ENCODE results near the gene CRX.
A peak's percentile ranks its signal among the peaks of the same experiment; 100 is the strongest.
"Not testable (repeated sequence)": the region's sequence is repeated elsewhere in the genome, so short reads cannot be mapped to it uniquely, and the experiment has no call there.

CRX gene

GRCh38 chr19:47854459-47854858 lies 32.7 kb downstream of the CRX start:
- Histone ChIP-seq H3K9ac (ENCODE audit: low read length) (no peak overlapping the region), H2AK5ac (ENCODE audit: low read length) (no peak overlapping the region), H3K27ac (ENCODE audit: low read depth, low read length) (no peak overlapping the region), H2BK15ac (replicated peaks; ENCODE audit: low read depth) (no peak overlapping the region), H4K8ac (ENCODE audit: low read depth, low read length) (no peak overlapping the region), H3K18ac (ENCODE audit: low read length) (no peak overlapping the region), H3K56ac (ENCODE audit: low read length) (no peak overlapping the region), H4K5ac (ENCODE audit: low read length) (no peak overlapping the region), H2BK120ac (ENCODE audit: low read depth, low read length) (no peak overlapping the region), H3K23ac (ENCODE audit: low read length) (no peak overlapping the region), H3K79me2 (ENCODE audit: control insufficient read depth, insufficient read depth, low read length) (no peaks in the 10 kb centered on the region), H3K79me1 (ENCODE audit: low read length) (no peaks in the 10 kb centered on the region), H3K27me3 (ENCODE audit: insufficient read depth, low read length, poor library complexity) (no peaks in the 10 kb centered on the region), H3K4me2 (ENCODE audit: low read length) (no peak overlapping the region), H3K4ac (ENCODE audit: low read depth, low read length) (no peak overlapping the region), H2BK5ac (ENCODE audit: low read length) (no peak overlapping the region), H3K4me1 (ENCODE audit: control insufficient read depth, low read depth, low read length) (no peaks in the 10 kb centered on the region), H3K36me3 (ENCODE audit: control insufficient read depth, insufficient read depth, low read length) (no peaks in the 10 kb centered on the region), H3K4me3 (ENCODE audit: low read length) (no peak overlapping the region)
- no peak for DNase-seq
- WGBS (ENCODE audit: extremely low coverage, insufficient coverage, low lambda C conversion rate) = no CpG with 5 or more reads among the region's 4 CpGs

GRCh38 chr19:47858231-47858630 lies 36.5 kb downstream of the CRX start:
- not testable (repeated sequence) for H4K5ac ChIP-seq (ENCODE audit: low read length); H3K4me1 ChIP-seq (ENCODE audit: control insufficient read depth, low read depth, low read length); H3K18ac ChIP-seq (ENCODE audit: low read length); H3K4ac ChIP-seq (ENCODE audit: low read depth, low read length); H2BK5ac ChIP-seq (ENCODE audit: low read length); H3K56ac ChIP-seq (ENCODE audit: low read length); H3K23ac ChIP-seq (ENCODE audit: low read length); H3K27ac ChIP-seq (ENCODE audit: low read depth, low read length); H3K4me2 ChIP-seq (ENCODE audit: low read length); H3K79me2 ChIP-seq (ENCODE audit: control insufficient read depth, insufficient read depth, low read length); H3K79me1 ChIP-seq (ENCODE audit: low read length); H2AK5ac ChIP-seq (ENCODE audit: low read length); H3K9ac ChIP-seq (ENCODE audit: low read length); H3K4me3 ChIP-seq (ENCODE audit: low read length); H2BK15ac ChIP-seq (replicated peaks; ENCODE audit: low read depth); H2BK120ac ChIP-seq (ENCODE audit: low read depth, low read length); H4K8ac ChIP-seq (ENCODE audit: low read depth, low read length); H3K27me3 ChIP-seq (ENCODE audit: insufficient read depth, low read length, poor library complexity); H3K36me3 ChIP-seq (ENCODE audit: control insufficient read depth, insufficient read depth, low read length)
- no CpG with 5 or more reads among the region's 9 CpGs for WGBS (ENCODE audit: extremely low coverage, insufficient coverage, low lambda C conversion rate)
- DNase-seq = peak; percentile 31

- H2BK15ac ChIP-seq (replicated peaks; ENCODE audit: low read depth); H3K4me3 ChIP-seq (ENCODE audit: low read length); H3K36me3 ChIP-seq (ENCODE audit: control insufficient read depth, insufficient read depth, low read length); H3K79me1 ChIP-seq (ENCODE audit: low read length); H3K79me2 ChIP-seq (ENCODE audit: control insufficient read depth, insufficient read depth, low read length); H4K8ac ChIP-seq (ENCODE audit: low read depth, low read length); H3K4ac ChIP-seq (ENCODE audit: low read depth, low read length); H3K18ac ChIP-seq (ENCODE audit: low read length); H2AK5ac ChIP-seq (ENCODE audit: low read length); H2BK5ac ChIP-seq (ENCODE audit: low read length); H4K5ac ChIP-seq (ENCODE audit: low read length); H3K4me2 ChIP-seq (ENCODE audit: low read length); H2BK120ac ChIP-seq (ENCODE audit: low read depth, low read length); H3K56ac ChIP-seq (ENCODE audit: low read length); H3K27ac ChIP-seq (ENCODE audit: low read depth, low read length); H3K9ac ChIP-seq (ENCODE audit: low read length); H3K4me1 ChIP-seq (ENCODE audit: control insufficient read depth, low read depth, low read length); H3K23ac ChIP-seq (ENCODE audit: low read length); H3K27me3 ChIP-seq (ENCODE audit: insufficient read depth, low read length, poor library complexity); DNase-seq: not testable (repeated sequence)
- no CpG with 5 or more reads among the region's 9 CpGs for WGBS (ENCODE audit: extremely low coverage, insufficient coverage, low lambda C conversion rate)
Observed at GRCh38 chr19:47858646-47859285, 37.0 kb downstream of the CRX start, which contains the start of gene TPRX2. Gene TPRX2, plus strand, starts transcription at chr19:47859235. Its CDS starts 12 bp downstream, at chr19:47859247.

- not testable (repeated sequence) for H3K4me2 ChIP-seq (ENCODE audit: low read length); H2BK120ac ChIP-seq (ENCODE audit: low read depth, low read length); H2BK15ac ChIP-seq (replicated peaks; ENCODE audit: low read depth); H3K79me2 ChIP-seq (ENCODE audit: control insufficient read depth, insufficient read depth, low read length); H4K8ac ChIP-seq (ENCODE audit: low read depth, low read length); H3K36me3 ChIP-seq (ENCODE audit: control insufficient read depth, insufficient read depth, low read length); H3K4ac ChIP-seq (ENCODE audit: low read depth, low read length); H3K18ac ChIP-seq (ENCODE audit: low read length); H4K5ac ChIP-seq (ENCODE audit: low read length); H3K4me3 ChIP-seq (ENCODE audit: low read length); H3K27me3 ChIP-seq (ENCODE audit: insufficient read depth, low read length, poor library complexity); H3K9ac ChIP-seq (ENCODE audit: low read length); H3K4me1 ChIP-seq (ENCODE audit: control insufficient read depth, low read depth, low read length); DNase-seq; H3K56ac ChIP-seq (ENCODE audit: low read length); H3K27ac ChIP-seq (ENCODE audit: low read depth, low read length); H3K23ac ChIP-seq (ENCODE audit: low read length); H3K79me1 ChIP-seq (ENCODE audit: low read length); H2BK5ac ChIP-seq (ENCODE audit: low read length); H2AK5ac ChIP-seq (ENCODE audit: low read length)
- WGBS (ENCODE audit: extremely low coverage, insufficient coverage, low lambda C conversion rate) = no CpG with 5 or more reads among the region's 17 CpGs
Observed at GRCh38 chr19:47859838-47860237, 38.1 kb downstream of the CRX start.

GRCh38 chr19:47860602-47861297 lies 39.0 kb downstream of the CRX start:
- H3K4ac ChIP-seq (ENCODE audit: low read depth, low read length) = no peak overlapping the region
- H4K8ac ChIP-seq (ENCODE audit: low read depth, low read length) = no peak overlapping the region
- H3K4me3 ChIP-seq (ENCODE audit: low read length) = no peak overlapping the region
- H3K27me3 ChIP-seq (ENCODE audit: insufficient read depth, low read length, poor library complexity) = no peaks in the 10 kb centered on the region
- H3K18ac ChIP-seq (ENCODE audit: low read length) = no peak overlapping the region
- no peak overlapping the region for H3K23ac ChIP-seq (ENCODE audit: low read length)
- no peak overlapping the region for H2BK15ac ChIP-seq (replicated peaks; ENCODE audit: low read depth)
- H3K79me1 ChIP-seq (ENCODE audit: low read length) = no peaks in the 10 kb centered on the region
- H3K9ac ChIP-seq (ENCODE audit: low read length) = no peak overlapping the region
- no peak overlapping the region for H2BK5ac ChIP-seq (ENCODE audit: low read length)
- no peak overlapping the region for H2BK120ac ChIP-seq (ENCODE audit: low read depth, low read length)
- WGBS (ENCODE audit: extremely low coverage, insufficient coverage, low lambda C conversion rate) = no CpG with 5 or more reads among the region's 34 CpGs
- no peak overlapping the region for H4K5ac ChIP-seq (ENCODE audit: low read length)
- H3K56ac ChIP-seq (ENCODE audit: low read length) = no peak overlapping the region
- no peak overlapping the region for H3K4me2 ChIP-seq (ENCODE audit: low read length)
- no peak overlapping the region for H2AK5ac ChIP-seq (ENCODE audit: low read length)
- no peaks in the 10 kb centered on the region for H3K79me2 ChIP-seq (ENCODE audit: control insufficient read depth, insufficient read depth, low read length)
- no peak overlapping the region for H3K27ac ChIP-seq (ENCODE audit: low read depth, low read length)
- no peaks in the 10 kb centered on the region for H3K36me3 ChIP-seq (ENCODE audit: control insufficient read depth, insufficient read depth, low read length)
- no peak for DNase-seq
- H3K4me1 ChIP-seq (ENCODE audit: control insufficient read depth, low read depth, low read length) = no peaks in the 10 kb centered on the region
